ENCODE measurements around the gene HDHD5.
"Not testable (repeated sequence)": the region's sequence is repeated elsewhere in the genome, so short reads cannot be mapped to it uniquely, and the experiment has no call there.

Gene HDHD5

GRCh38 chr22:17155941-17156340 lies 3.1 kb downstream of the HDHD5 start:
- no peak for DNase-seq (ENCODE audit: low read depth)

DNA sequence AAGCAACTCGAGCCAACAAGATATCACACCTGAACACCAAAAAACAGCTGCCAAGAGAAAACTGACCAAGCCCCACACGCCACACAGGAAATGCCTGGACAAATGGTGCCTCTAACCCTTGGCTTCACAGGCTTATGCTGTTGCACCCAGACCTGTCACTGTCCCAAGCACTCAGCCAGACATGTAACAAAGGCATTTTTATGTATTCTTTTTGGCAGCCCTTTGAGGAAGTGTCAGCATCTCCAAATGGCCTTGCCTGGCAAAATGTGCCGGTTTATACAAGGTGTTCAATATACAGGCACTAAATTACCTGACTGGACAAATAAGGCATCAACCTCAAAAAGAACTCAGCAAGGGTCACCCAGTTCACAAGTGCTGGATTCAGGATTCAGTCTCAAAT lies 6.1 kb downstream of the HDHD5 start:
- DNase-seq (ENCODE audit: low read depth) = no peak

DNA sequence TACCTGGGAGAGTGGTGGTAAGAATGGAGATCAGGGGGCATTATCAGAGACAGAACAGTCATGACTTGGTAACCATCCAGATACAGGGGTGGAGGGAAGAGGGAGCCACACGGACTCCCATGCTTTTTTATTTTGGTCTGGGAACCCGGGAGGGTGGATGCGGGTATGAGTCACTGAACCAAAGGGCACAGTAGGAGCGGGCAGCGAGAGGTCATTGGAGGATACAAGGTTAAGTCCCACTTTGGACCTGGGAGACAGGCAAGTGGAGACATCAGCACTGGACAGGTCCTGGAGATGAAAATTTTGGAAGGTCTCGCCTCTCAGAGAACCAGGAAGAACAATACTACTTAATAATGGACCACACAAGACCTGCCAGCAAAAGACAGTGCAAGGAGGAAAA lies 6.7 kb downstream of the HDHD5 start:
- no peak for DNase-seq (ENCODE audit: low read depth)

DNA sequence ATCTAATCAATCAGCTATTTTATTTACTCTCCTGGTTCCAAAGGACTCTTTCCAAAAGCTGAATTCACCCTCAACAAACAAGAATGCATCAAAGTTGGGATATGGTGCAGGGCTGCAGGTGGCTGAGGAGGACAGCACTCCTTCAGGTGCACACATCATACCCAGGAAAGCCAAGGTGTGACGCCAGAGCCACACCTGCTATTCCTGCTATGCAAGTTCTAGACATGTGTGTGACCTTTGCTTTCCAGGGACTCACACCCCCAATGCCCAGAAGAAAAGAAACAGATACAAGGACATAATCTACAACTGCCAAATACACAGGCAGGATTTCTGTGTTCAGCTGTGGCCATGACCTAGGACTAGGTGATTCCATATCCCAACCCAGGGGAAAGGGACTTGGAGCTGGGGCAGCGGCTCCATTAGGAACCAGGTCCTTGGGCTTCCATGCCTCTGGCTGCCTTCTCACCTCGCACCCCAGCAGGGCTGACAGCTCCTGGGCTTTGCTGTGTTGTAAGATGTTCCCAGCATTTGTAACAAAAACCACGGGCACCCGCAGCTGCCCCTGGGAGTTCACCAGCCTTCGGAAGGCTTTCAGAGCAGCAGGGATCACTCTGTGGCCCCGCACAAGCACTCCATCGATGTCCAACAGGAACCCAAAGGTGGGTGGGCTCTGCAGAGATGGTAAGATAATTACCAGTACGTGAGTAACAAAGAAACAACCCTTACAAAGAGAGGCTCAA lies 9.8 kb downstream of the HDHD5 start:
- no peak for DNase-seq (ENCODE audit: low read depth)

DNA sequence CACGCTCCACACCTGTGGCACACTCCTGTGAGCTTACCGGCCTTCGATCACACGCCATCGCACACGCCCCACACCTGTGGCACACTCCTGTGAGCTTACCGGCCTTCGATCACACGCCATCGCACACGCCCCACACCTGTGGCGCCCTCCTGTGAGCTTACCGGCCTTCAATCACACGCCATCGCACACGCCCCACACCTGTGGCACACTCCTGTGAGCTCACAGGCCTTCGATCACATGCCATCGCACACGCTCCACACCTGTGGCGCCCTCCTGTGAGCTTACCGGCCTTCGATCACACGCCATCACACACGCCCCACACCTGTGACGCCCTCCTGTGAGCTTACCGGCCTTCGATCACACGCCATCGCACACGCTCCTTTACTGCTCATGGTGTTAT lies 11.6 kb downstream of the HDHD5 start:
- DNase-seq (ENCODE audit: low read depth) = not testable (repeated sequence)

- DNase-seq (ENCODE audit: low read depth) = no peak
Measured at GRCh38 chr22:17145021-17145680, 13.9 kb downstream of the HDHD5 start.

GRCh38 chr22:17143826-17144225 lies 15.3 kb downstream of the HDHD5 start:
- DNase-seq (ENCODE audit: low read depth) = no peak

- DNase-seq (ENCODE audit: low read depth) = no peak
Measured at GRCh38 chr22:17143101-17143500, 16.0 kb downstream of the HDHD5 start.

- DNase-seq (ENCODE audit: low read depth) = no peak
Measured at GRCh38 chr22:17140826-17141766, 18.0 kb downstream of the HDHD5 start.

DNA sequence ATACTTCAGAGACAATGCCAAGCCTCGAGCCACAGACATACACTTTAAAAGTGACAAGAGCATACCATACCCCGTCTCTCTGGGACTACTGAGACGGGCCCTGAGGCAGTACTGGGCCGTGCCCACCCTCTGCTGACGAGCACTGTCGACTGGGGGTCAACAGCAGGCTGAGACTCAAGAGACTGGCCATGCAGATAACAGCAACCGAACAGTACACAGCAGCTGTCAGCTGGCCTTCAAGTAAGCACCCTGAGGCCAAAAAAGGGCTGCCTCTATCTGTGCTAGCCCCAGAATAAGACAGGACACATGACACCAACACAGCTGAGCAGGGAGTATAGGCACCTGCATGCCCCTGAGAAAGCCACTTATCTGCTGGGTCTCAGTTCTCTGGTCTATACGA lies 19.1 kb downstream of the HDHD5 start:
- no peak for DNase-seq (ENCODE audit: low read depth)

GRCh38 chr22:17138513-17138912 lies 20.6 kb downstream of the HDHD5 start:
- no peak for DNase-seq (ENCODE audit: low read depth)

DNA sequence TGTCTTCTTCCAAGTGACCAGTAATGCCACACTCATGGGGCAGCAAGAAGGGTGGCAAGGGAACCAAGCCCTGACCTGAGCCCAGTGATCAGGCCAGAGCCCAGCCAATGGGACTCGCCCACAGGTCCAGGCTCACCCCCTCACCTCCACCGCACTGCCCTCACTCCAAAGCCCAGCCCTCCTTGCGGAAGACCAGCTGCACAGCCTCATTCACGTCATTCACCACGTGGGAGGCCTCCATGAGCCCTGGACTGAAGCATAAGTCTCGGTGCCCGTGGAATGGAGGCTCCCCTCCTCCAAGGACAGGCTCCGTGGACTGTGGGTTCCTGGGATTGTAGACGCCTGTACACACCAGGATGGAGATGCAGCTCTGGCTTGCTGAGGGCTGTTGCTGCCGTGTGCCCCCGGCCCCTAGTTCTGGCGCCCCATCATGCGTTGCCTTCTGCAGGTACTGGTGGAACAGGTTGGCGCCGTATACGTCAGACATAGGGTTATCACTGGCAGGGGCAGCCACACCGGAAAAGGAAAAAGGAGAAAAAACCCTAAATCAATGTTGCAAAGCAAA lies 21.1 kb downstream of the HDHD5 start:
- DNase-seq (ENCODE audit: low read depth) = no peak

DNA sequence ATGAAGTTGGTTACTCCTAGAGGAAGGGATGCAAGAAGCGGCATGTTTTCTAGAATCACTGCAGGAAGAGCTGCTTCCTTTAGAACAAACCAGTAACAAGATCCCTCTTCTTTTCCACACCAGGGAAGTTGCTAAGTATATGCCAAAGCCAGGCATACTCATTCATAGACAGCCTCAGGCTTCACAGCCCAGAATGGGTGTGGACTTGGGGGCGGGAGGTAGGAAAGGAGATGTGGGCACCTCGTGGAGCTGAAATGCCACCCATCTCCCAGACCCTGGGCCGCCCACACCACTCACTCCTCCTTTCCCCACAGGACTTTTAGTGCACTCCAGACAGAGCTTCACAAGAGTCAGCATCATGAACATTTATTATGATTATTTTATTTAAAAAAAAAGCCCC lies 21.9 kb downstream of the HDHD5 start:
- DNase-seq (ENCODE audit: low read depth) = no peak

GRCh38 chr22:17135153-17135760 lies 23.8 kb downstream of the HDHD5 start:
- DNase-seq (ENCODE audit: low read depth) = no peak

- no peak for DNase-seq (ENCODE audit: low read depth)
Measured at GRCh38 chr22:17133137-17133536, 25.9 kb downstream of the HDHD5 start.

DNA sequence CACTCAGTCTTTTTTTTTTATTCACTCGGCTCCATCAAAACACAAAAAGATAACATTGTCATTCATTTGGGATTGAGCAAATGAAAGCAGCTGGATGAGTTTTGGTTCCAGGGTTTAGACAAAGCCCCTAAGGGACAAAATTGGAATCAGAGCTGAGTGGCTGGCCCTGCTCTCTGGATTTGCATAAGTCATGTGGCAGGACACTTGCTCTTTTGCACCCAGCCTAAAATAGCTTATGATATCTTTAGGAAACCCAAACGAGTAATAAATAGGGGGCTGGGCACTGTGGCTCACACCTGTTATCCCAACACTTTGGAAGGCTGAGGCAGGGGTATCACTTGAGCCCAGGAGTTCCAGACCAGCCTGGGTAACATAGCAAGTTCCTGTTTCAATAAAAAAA lies 27.0 kb downstream of the HDHD5 start:
- no peak for DNase-seq (ENCODE audit: low read depth)

DNA sequence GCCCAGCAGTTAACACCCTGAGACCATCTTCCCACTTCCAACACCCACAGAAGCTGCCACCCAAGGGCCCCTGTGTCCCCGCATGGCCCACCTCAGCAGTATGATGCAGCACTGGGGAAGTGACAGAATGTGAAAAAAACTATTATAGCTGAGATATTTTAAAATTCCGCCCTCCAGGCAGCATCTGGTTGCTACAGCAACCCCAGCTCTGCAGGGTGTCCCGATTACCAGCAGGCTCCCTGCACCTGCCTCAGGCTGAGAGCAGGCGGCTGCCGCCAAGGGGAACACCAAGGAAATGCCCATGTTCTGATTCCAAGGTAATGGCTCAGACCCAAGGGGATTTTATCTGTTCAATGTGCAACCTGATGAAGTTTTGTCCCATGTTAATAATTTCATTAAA lies 27.4 kb downstream of the HDHD5 start:
- no peak for DNase-seq (ENCODE audit: low read depth)

DNA sequence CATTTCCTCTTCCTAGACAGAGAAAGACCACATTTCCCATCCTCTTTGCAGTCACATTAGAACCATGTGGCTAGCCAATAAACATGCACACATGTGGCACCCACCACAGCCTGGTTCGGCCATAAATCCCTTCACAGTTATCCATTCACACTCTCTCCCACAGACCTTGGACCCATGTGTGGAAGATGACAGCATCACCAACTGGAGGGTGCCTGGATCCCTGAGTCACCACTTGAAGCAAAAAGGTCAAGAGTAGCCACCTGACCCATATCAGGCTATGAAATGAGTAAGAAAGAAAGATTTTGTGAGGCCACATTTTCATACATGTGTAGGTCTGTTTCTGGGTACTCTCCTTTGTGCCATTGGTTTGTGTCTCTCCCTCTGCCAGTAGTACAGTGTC lies 28.9 kb downstream of the HDHD5 start:
- no peak for DNase-seq (ENCODE audit: low read depth)

DNA sequence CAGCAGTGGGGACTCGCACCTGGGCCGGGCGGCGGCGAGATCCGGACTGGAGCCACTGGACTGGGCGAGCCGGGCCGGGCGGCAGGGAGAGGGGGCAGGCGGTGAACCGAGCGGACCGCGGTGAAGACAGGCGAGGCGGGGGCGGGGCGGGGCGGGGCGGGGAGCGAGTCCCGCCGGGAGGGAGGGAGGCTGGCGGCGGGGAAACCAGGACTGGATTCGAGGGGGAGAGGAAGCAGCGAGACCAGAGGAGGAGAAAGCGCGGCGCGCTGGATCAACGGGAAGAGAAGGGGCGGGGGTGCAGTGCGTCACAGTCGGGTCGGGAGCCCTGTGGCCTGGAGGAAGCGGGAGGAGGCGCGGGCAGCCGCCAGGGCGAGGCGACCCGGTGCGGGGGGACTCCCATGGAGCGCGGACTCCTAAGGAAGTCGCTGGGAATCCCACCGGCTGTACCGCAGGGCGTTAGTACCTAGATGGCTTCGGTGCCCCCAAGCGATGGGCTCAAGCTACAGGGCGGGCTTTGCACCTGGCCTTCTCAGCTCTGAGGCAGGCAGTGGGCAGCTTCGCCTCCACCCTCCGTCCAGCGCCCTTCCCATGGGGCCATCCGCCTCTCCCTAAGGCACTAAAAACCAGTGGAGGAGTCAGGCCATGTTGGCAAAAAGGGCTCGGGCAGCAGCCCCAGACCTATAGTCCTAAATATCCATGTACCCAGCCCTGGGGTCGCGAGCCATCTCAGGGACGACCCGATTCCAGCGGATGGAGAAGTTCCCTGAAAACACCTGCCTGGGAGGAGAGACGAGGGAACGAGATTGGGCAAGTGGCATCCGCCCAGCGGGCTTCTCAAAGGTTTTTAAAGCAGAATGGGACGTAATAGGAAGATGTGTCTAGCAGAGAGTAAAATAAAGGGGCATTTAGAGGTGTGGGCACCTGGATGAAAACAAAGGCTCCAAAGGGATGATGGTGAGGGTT lies 37.6 kb downstream of the HDHD5 start, which contains the start of gene TMEM121B:
TMEM121B (minus strand) TSS at position 128 of the 963 bp plus-strand sequence. CDS start 233 bp downstream, outside the sequence.
- no peak for DNase-seq (ENCODE audit: low read depth)

DNA sequence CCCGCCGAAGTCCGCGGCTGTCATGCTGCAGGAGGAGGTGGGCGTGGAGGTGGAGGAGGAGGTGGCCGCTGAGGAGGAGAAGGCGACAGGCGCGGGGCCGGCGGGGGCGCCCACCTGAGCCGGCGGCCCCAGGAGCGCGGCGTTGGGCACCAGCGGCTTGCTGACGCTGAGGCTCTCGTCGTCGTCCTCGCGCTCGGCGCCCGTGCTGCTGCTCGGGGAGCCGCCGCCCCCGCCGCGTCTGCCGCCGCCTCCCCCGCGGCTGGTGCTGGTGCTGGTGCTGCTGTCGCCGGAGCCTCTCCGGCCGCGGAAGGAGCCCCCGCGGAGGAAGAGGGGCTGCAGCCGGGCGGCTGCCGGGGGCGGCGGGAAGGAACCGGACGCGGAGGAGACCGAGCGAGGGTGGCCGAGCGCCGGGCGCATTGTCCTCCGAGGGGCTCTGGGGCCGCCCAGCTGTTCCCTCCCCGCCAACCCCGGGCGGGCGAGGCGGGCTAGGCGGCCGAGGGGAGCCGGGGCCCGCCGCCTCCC lies 38.3 kb downstream of the HDHD5 start:
- no peak for DNase-seq (ENCODE audit: low read depth)
